ENCODE results near the gene CCDC170. TPM values are rescaled to one million over a fixed set of nuclear protein-coding genes. Genes with fewer than 3 reads are reported as not detected.

Gene CCDC170
- total RNA-seq, 6 experiments from 2014 or later = 0.09 to 0.43 (median 0.30) TPM

DNA sequence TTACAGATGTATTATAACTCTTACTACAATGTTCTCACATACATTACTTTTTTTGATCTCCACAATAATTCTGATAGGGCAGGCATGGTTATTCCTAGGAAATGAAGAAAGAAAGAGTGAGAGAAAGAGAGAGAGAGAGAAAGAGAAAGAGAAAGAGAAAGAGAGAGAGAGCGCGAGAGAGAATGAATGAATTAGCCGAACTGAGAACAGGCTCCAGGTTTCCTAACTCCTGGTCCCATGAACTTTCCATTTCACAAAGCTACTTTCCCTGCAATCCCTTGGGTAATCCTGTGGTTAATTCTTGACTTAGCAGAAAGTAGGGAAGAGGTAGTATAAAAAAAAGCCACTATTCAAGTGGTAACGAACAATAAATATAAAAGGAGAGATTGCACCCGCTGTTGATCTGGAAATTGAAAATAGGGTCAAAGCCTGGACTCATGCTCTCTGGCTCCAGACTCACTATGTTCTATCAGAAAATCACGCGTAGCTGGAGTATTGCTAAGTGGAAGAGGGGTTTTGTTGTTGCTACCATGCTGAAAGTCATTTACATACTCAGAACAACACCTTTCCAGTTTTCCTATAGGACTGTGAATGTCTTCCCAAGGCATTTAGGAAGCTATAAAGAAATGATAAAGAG lies 131.2 kb downstream of the CCDC170 start:
- TF ChIP-seq, protein P1, sequence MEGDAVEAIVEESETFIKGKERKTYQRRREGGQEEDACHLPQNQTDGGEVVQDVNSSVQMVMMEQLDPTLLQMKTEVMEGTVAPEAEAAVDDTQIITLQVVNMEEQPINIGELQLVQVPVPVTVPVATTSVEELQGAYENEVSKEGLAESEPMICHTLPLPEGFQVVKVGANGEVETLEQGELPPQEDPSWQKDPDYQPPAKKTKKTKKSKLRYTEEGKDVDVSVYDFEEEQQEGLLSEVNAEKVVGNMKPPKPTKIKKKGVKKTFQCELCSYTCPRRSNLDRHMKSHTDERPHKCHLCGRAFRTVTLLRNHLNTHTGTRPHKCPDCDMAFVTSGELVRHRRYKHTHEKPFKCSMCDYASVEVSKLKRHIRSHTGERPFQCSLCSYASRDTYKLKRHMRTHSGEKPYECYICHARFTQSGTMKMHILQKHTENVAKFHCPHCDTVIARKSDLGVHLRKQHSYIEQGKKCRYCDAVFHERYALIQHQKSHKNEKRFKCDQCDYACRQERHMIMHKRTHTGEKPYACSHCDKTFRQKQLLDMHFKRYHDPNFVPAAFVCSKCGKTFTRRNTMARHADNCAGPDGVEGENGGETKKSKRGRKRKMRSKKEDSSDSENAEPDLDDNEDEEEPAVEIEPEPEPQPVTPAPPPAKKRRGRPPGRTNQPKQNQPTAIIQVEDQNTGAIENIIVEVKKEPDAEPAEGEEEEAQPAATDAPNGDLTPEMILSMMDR (IDR thresholded peaks at IDR 0.05) = no peak
- Mint-ChIP-seq H3K27me3 (ENCODE audit: insufficient read depth) (no peaks in the 10 kb centered on the region; the same call in 1 of the 2 replicates), H3K4me3 (no peak overlapping the region), H3K9me3 (peaks cover 4% of the 10 kb centered on the region; the same call in 1 of the 2 replicates), H3K36me3 (ENCODE audit: low read depth) (no peaks in the 10 kb centered on the region), H3K27ac (no peak overlapping the region), H3K4me1 (ENCODE audit: low read depth) (no peaks in the 10 kb centered on the region)
- no peak for DNase-seq

GRCh38 chr6:151627689-151628444 lies 134.1 kb downstream of the CCDC170 start:
- Mint-ChIP-seq H3K4me3 (no peak overlapping the region), H3K27ac (no peak overlapping the region), H3K9me3 (peaks cover 4% of the 10 kb centered on the region), H3K36me3 (ENCODE audit: low read depth) (no peaks in the 10 kb centered on the region), H3K4me1 (ENCODE audit: low read depth) (no peaks in the 10 kb centered on the region), H3K27me3 (ENCODE audit: insufficient read depth) (no peaks in the 10 kb centered on the region)
- TF ChIP-seq, protein P1 (IDR thresholded peaks at IDR 0.05) = no peak
- DNase-seq = no peak

DNA sequence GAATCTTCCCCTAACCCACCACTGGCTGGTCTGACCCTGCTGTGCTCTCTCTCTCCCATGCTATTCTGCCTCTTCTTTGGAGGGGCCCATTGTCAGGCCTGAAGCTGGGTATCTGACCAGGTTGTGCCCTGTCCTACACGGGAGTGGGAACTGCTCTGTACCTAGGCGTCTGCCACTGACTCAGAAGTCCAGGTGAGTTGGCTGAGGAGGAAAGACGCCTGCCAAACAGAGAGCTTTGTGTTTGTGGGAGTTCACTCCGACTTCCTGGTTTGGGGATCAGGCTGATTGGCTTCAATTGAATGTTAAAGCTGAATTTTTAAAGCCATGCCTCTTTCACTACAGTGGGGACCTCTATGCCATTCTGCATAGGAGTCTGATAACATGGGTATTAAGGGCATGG lies 136.0 kb downstream of the CCDC170 start:
- Mint-ChIP-seq H3K27ac (no peak overlapping the region), H3K4me1 (ENCODE audit: low read depth) (no peaks in the 10 kb centered on the region), H3K27me3 (ENCODE audit: insufficient read depth) (no peaks in the 10 kb centered on the region), H3K36me3 (ENCODE audit: low read depth) (no peaks in the 10 kb centered on the region), H3K9me3 (peaks cover 4% of the 10 kb centered on the region), H3K4me3 (no peak overlapping the region)
- DNase-seq = no peak
- TF ChIP-seq, protein P1 (IDR thresholded peaks at IDR 0.05) = no peak

- Mint-ChIP-seq H3K36me3 (ENCODE audit: low read depth) (no peaks in the 10 kb centered on the region), H3K4me3 (no peak overlapping the region), H3K27me3 (ENCODE audit: insufficient read depth) (no peaks in the 10 kb centered on the region), H3K4me1 (ENCODE audit: low read depth) (no peaks in the 10 kb centered on the region), H3K27ac (no peak overlapping the region), H3K9me3 (peaks cover 6% of the 10 kb centered on the region)
- TF ChIP-seq, protein P1 (IDR thresholded peaks at IDR 0.05) = no peak
- DNase-seq = no peak
These were observed 136.6 kb downstream of the CCDC170 start for GRCh38 chr6:151630387-151630786.

- H3K27ac Mint-ChIP-seq = no peak overlapping the region
- no peak overlapping the region for H3K4me3 Mint-ChIP-seq
- no peak for DNase-seq
- H3K9me3 Mint-ChIP-seq = peaks cover 8% of the 10 kb centered on the region
- no peaks in the 10 kb centered on the region for H3K4me1 Mint-ChIP-seq (ENCODE audit: low read depth)
- H3K27me3 Mint-ChIP-seq (ENCODE audit: insufficient read depth) = peaks cover 1% of the 10 kb centered on the region; the same call in 1 of the 2 replicates
- H3K36me3 Mint-ChIP-seq (ENCODE audit: low read depth) = no peaks in the 10 kb centered on the region
- TF ChIP-seq, protein P1 (IDR thresholded peaks at IDR 0.05) = no peak
These were observed 137.3 kb downstream of the CCDC170 start for GRCh38 chr6:151630991-151631655.
